HepG2 (cell line): Measurements from ENCODE around the gene MCOLN1. TPM values are rescaled to one million over a fixed set of nuclear protein-coding genes. Genes with fewer than 3 reads are reported as not detected.

ENCODE experiments used
- BRCA1 ChIP-seq: sonication (generic); formaldehyde crosslinking; IDR thresholded peaks from 2 replicates; pipeline ENCODE4 v1.4.0; 2020; ENCODE audit warnings: missing genetic modification reagents
- HDAC1 ChIP-seq: sonication (generic); formaldehyde crosslinking; IDR thresholded peaks from 2 replicates; pipeline ENCODE4 v1.5.1; 2020; ENCODE audit warnings: mild to moderate bottlenecking, missing genetic modification reagents
- HOXA9 ChIP-seq: sonication (generic); formaldehyde crosslinking; IDR thresholded peaks from 2 replicates; pipeline ENCODE4 v1.8.1; 2022; ENCODE audit warnings: missing genetic modification reagents, mild to moderate bottlenecking, moderate library complexity, borderline replicate concordance
- KDM2A ChIP-seq: sonication (generic); formaldehyde crosslinking; IDR thresholded peaks from 2 replicates; pipeline ENCODE4 v1.4.0; 2020; ENCODE audit warnings: low read depth, missing genetic modification reagents, borderline replicate concordance
- MAFF ChIP-seq: IDR thresholded peaks from 2 replicates; pipeline ENCODE4 v1.6.1; 2011; ENCODE audit warnings: low read depth, low read length, improper control_type of control experiment
- MIER3 ChIP-seq: IDR thresholded peaks from 2 replicates; pipeline ENCODE4 v1.6.1; 2016; ENCODE audit warnings: missing compliant biosample characterization, borderline replicate concordance
- SAFB2 ChIP-seq: sonication (generic); formaldehyde crosslinking; IDR thresholded peaks from 2 replicates; pipeline ENCODE4 v1.5.1; 2020; ENCODE audit warnings: missing genetic modification reagents, low read depth, mild to moderate bottlenecking, borderline replicate concordance
- SETDB1 ChIP-seq: sonication (generic); formaldehyde crosslinking; IDR thresholded peaks from 2 replicates; pipeline ENCODE4 v1.5.1; 2020; ENCODE audit warnings: missing genetic modification reagents, mild to moderate bottlenecking, borderline replicate concordance
- SIN3B ChIP-seq: fragments of 150-350 bp; IDR thresholded peaks from 2 replicates; pipeline ENCODE4 v1.6.1; 2014; ENCODE audit warnings: low read length
- WIZ ChIP-seq: sonication (generic); formaldehyde crosslinking; IDR thresholded peaks from 2 replicates; pipeline ENCODE4 v1.5.1; 2020; ENCODE audit warnings: mild to moderate bottlenecking, missing genetic modification reagents
- ZBTB7A ChIP-seq: sonication (generic); formaldehyde crosslinking; IDR thresholded peaks from 2 replicates; pipeline ENCODE4 v1.8.0; 2022; ENCODE audit warnings: mild to moderate bottlenecking, missing genetic modification reagents
- ZFP90 ChIP-seq: sonication (generic); formaldehyde crosslinking; IDR thresholded peaks from 2 replicates; pipeline ENCODE4 v1.8.0; 2022; ENCODE audit warnings: missing genetic modification reagents, mild to moderate bottlenecking, inconsistent platforms, borderline replicate concordance
- ZNF234 ChIP-seq: sonication (generic); formaldehyde crosslinking; conservative IDR thresholded peaks from 2 replicates; pipeline ENCODE4 v1.5.1; 2020; ENCODE audit warnings: mild to moderate bottlenecking, missing genetic modification reagents
- ZNF235 ChIP-seq: sonication (generic); formaldehyde crosslinking; IDR thresholded peaks from 2 replicates; pipeline ENCODE4 v1.8.1; 2023; ENCODE audit warnings: mild to moderate bottlenecking, missing genetic modification reagents, borderline replicate concordance
- ZNF451 ChIP-seq: sonication (generic); formaldehyde crosslinking; IDR thresholded peaks from 2 replicates; pipeline ENCODE4 v1.5.0; 2020; ENCODE audit warnings: mild to moderate bottlenecking, missing genetic modification reagents
- ZNF558 ChIP-seq: sonication (generic); formaldehyde crosslinking; IDR thresholded peaks from 2 replicates; pipeline ENCODE4 v1.9.0; 2022; ENCODE audit warnings: mild to moderate bottlenecking, missing genetic modification reagents, borderline replicate concordance
- ZNF605 ChIP-seq: sonication (generic); formaldehyde crosslinking; IDR thresholded peaks from 2 replicates; pipeline ENCODE4 v1.8.0; 2022; ENCODE audit warnings: mild to moderate bottlenecking, missing genetic modification reagents
- ZNF644 ChIP-seq: IDR thresholded peaks from 2 replicates; pipeline ENCODE4 v1.6.1; 2016; ENCODE audit warnings: low read depth
- ZNF674 ChIP-seq: sonication (generic); formaldehyde crosslinking; IDR thresholded peaks from 2 replicates; pipeline ENCODE4 v1.5.0; 2020; ENCODE audit warnings: low read depth, mild to moderate bottlenecking, missing genetic modification reagents
- polyA plus RNA-seq, 8 experiments: library from polyadenylated mRNA; depleted of rRNA in 3 of 8; stranded (reverse) in 7 of 8; unstranded in 1 of 8; fragments of >200 nt; fragmentation: Illumina TruSeq in 4 of 8; extraction: Trizol in 4 of 8; gene quantifications; 2 replicates each; pipeline versions ENCODE4 v1.2.1 to v1.2.3, GENCODE V29; 2011 to 2016; ENCODE audit warnings: low read depth in 4 of 8, missing spikeins in 1 of 8, mixed read lengths in 1 of 8; ENCODE audit not compliant: insufficient read depth in 1 of 8
- total RNA-seq, 5 experiments: library from RNA; depleted of rRNA; stranded (reverse); fragments of >200 nt; fragmentation: Illumina TruSeq; extraction: Trizol; gene quantifications; 2 replicates each; pipeline ENCODE4 v1.2.3, GENCODE V29; 2016; ENCODE audit warnings: low read depth in 1 of 5
- TF ChIP-seq, protein P1 (sequence below): sonication (generic); formaldehyde crosslinking; IDR thresholded peaks from 2 replicates; pipeline ENCODE4 v1.4.0; 2020; ENCODE audit warnings: missing genetic modification reagents, borderline replicate concordance
- TF ChIP-seq, protein P2 (sequence below): sonication (generic); formaldehyde crosslinking; IDR thresholded peaks from 2 replicates; pipeline ENCODE4 v1.5.1; 2020; ENCODE audit warnings: mild to moderate bottlenecking, missing genetic modification reagents, borderline replicate concordance
- TF ChIP-seq, protein P3 (sequence below): sonication (generic); formaldehyde crosslinking; IDR thresholded peaks from 2 replicates; pipeline ENCODE4 v1.4.0; 2020; ENCODE audit warnings: missing genetic modification reagents
- TF ChIP-seq, protein P4 (sequence below): sonication (generic); formaldehyde crosslinking; IDR thresholded peaks from 2 replicates; pipeline ENCODE4 v1.8.1; 2023; ENCODE audit warnings: mild to moderate bottlenecking, moderate library complexity, missing genetic modification reagents
- TF ChIP-seq, protein P5 (sequence below): sonication (generic); formaldehyde crosslinking; conservative IDR thresholded peaks from 2 replicates; pipeline ENCODE4 v1.5.0; 2020; ENCODE audit warnings: missing genetic modification reagents

Gene MCOLN1
- total and polyA plus RNA-seq, 2 of the 13 experiments (the other 11 are each of a cell fraction or from before 2014, with no cell fraction given), result 3.4 to 15.7 TPM

DNA sequence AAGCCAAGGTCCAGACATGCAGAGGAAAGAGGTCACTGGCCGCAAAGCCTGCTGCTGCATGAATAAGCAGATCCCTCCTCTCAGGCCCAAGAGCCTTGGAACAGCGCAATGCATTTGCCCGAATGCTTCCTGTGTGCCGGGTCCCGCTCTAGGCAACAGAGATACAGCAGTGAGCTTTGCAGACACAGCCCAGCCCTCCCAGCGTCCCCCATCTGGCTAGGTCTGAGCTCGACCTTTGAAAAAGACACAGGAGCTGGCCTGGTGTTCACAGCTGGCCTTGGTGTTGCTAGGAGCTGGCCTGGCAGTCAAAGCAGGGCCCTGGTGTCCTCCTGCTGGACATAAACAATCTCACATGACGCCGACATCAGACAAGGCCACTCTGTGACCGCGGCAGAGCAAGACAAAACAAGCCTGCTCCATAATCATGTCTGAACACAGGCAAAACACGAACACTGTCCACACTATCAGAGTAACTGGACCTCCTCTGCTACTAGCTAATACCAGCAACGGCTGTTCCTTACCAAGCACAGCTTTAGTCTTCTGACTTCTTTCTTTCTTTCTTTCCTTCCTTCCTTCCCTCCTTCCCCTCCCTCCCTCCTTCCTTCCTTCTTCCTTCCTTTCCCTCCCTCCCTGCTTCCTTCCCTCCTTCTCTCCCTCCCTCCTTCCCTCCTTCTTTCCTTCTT is 27.9 kb upstream of the MCOLN1 start (continued):
- TF ChIP-seq KDM2A (no peak), HOXA9 (CRISPR knock-in tag) (no peak), MAFF (no peak), ZNF605 (CRISPR knock-in tag) (no peak), SIN3B (no peak), ZNF644 (CRISPR knock-in tag) (no peak), ZNF234 (no peak), SAFB2 (CRISPR knock-in tag) (no peak), HDAC1 (CRISPR knock-in tag) (peak; percentile 68), ZNF674 (CRISPR knock-in tag) (no peak), BRCA1 (CRISPR knock-in tag) (no peak), ZNF235 (no peak), ZNF558 (CRISPR knock-in tag) (no peak), ZNF451 (CRISPR knock-in tag) (no peak), SETDB1 (no peak), ZBTB7A (CRISPR knock-in tag) (no peak), WIZ (CRISPR knock-in tag) (0 out of 2 replicates have a peak, but pooled peaks have one; percentile 26), MIER3 (no peak), ZFP90 (CRISPR knock-in tag) (0 out of 2 replicates have a peak, but pooled peaks have one; percentile 62)
- TF ChIP-seq, protein P1, sequence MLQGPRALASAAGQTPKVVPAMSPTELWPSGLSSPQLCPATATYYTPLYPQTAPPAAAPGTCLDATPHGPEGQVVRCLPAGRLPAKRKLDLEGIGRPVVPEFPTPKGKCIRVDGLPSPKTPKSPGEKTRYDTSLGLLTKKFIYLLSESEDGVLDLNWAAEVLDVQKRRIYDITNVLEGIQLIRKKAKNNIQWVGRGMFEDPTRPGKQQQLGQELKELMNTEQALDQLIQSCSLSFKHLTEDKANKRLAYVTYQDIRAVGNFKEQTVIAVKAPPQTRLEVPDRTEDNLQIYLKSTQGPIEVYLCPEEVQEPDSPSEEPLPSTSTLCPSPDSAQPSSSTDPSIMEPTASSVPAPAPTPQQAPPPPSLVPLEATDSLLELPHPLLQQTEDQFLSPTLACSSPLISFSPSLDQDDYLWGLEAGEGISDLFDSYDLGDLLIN, result no peak
- TF ChIP-seq, protein P2, sequence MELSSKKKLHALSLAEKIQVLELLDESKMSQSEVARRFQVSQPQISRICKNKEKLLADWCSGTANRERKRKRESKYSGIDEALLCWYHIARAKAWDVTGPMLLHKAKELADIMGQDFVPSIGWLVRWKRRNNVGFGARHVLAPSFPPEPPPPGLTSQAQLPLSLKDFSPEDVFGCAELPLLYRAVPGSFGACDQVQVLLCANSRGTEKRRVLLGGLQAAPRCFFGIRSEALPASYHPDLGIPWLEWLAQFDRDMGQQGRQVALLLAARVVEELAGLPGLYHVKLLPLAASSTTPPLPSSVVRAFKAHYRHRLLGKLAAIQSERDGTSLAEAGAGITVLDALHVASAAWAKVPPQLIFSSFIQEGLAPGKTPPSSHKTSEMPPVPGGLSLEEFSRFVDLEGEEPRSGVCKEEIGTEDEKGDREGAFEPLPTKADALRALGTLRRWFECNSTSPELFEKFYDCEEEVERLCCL (CRISPR knock-in tag), result no peak
- TF ChIP-seq, protein P3, sequence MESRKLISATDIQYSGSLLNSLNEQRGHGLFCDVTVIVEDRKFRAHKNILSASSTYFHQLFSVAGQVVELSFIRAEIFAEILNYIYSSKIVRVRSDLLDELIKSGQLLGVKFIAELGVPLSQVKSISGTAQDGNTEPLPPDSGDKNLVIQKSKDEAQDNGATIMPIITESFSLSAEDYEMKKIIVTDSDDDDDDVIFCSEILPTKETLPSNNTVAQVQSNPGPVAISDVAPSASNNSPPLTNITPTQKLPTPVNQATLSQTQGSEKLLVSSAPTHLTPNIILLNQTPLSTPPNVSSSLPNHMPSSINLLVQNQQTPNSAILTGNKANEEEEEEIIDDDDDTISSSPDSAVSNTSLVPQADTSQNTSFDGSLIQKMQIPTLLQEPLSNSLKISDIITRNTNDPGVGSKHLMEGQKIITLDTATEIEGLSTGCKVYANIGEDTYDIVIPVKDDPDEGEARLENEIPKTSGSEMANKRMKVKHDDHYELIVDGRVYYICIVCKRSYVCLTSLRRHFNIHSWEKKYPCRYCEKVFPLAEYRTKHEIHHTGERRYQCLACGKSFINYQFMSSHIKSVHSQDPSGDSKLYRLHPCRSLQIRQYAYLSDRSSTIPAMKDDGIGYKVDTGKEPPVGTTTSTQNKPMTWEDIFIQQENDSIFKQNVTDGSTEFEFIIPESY (CRISPR knock-in tag), result no peak
- TF ChIP-seq, protein P4, sequence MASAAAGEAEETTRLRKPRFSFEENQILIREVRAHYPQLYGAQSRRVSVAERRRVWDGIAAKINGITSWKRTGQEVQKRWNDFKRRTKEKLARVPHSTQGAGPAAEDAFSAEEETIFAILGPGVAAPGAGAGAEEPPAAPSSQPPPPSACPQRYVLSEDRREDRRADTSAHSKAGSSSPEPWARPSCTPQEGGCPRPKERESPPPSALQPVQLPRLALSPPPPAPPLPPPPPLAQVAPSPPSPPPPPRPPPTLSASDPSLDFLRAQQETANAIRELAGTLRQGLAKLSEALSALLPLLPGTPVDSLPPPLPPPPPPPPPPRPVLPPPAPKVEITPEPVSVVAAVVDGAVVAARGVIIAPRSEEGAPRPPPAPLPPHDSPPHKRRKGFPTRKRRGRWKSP (CRISPR knock-in tag), result no peak
- TF ChIP-seq, protein P5, sequence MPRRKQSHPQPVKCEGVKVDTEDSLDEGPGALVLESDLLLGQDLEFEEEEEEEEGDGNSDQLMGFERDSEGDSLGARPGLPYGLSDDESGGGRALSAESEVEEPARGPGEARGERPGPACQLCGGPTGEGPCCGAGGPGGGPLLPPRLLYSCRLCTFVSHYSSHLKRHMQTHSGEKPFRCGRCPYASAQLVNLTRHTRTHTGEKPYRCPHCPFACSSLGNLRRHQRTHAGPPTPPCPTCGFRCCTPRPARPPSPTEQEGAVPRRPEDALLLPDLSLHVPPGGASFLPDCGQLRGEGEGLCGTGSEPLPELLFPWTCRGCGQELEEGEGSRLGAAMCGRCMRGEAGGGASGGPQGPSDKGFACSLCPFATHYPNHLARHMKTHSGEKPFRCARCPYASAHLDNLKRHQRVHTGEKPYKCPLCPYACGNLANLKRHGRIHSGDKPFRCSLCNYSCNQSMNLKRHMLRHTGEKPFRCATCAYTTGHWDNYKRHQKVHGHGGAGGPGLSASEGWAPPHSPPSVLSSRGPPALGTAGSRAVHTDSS (CRISPR knock-in tag), result no peak
